ENCODE results near the gene AUTS2.

- TF ChIP-seq, protein P1, sequence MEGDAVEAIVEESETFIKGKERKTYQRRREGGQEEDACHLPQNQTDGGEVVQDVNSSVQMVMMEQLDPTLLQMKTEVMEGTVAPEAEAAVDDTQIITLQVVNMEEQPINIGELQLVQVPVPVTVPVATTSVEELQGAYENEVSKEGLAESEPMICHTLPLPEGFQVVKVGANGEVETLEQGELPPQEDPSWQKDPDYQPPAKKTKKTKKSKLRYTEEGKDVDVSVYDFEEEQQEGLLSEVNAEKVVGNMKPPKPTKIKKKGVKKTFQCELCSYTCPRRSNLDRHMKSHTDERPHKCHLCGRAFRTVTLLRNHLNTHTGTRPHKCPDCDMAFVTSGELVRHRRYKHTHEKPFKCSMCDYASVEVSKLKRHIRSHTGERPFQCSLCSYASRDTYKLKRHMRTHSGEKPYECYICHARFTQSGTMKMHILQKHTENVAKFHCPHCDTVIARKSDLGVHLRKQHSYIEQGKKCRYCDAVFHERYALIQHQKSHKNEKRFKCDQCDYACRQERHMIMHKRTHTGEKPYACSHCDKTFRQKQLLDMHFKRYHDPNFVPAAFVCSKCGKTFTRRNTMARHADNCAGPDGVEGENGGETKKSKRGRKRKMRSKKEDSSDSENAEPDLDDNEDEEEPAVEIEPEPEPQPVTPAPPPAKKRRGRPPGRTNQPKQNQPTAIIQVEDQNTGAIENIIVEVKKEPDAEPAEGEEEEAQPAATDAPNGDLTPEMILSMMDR (conservative IDR thresholded peaks at IDR 0.05; ENCODE audit: low read depth, low read length), result no peak
- TF ChIP-seq EZH2 (IDR thresholded peaks at IDR 0.05; ENCODE audit: borderline replicate concordance, low read depth, low read length, poor library complexity, severe bottlenecking), result no peak
Observed at GRCh38 chr7:70393956-70394355, 795.7 kb downstream of the AUTS2 start.

All from A673 (cell line).